Measurements from ENCODE around the gene LSMEM2. TPM values are rescaled to one million over a fixed set of nuclear protein-coding genes. Genes with fewer than 3 reads are reported as not detected.

LSMEM2 gene
- total and polyA plus RNA-seq, 2 experiments from 2014 or later = 0.59 to 0.86 TPM

GRCh38 chr3:50288387-50289007, 9.6 kb downstream of the LSMEM2 start (continued):
- TF ChIP-seq REST (IDR thresholded peaks at IDR 0.05; ENCODE audit: unreplicated experiment) = no peak

- Histone ChIP-seq H3K36me3 (ENCODE audit: insufficient read depth) (peaks cover 11% of the 10 kb centered on the region), H3K27ac (ENCODE audit: low read depth) (no peak overlapping the region), H3K9me2 (ENCODE audit: insufficient read depth) (no peaks in the 10 kb centered on the region), H3K27me3 (ENCODE audit: insufficient read depth) (no peaks in the 10 kb centered on the region), H2AFZ (no peak overlapping the region), H3K4me1 (ENCODE audit: insufficient read depth) (peaks cover 5% of the 10 kb centered on the region), H3K79me2 (replicated peaks; ENCODE audit: insufficient read depth) (peaks cover 17% of the 10 kb centered on the region), H3K4me3 (no peak overlapping the region), H3F3A (replicated peaks; ENCODE audit: low read depth) (0 out of 2 replicates have a peak, but pooled peaks cover 4% of the 10 kb centered on the region), H3K4me2 (no peak overlapping the region), H4K20me1 (replicated peaks; ENCODE audit: insufficient read depth) (no peaks in the 10 kb centered on the region; the same call in 1 of the 2 replicates)
- no peaks in the 10 kb centered on the region for H3K9me3 Mint-ChIP-seq
- no peak for DNase-seq (ENCODE audit: low spot score)
- peaks cover 8% of the 10 kb centered on the region for H3K27me3 Mint-ChIP-seq (ENCODE audit: insufficient read depth, low read depth, poor library complexity)
- no peak overlapping the region for H3K4me3 Mint-ChIP-seq
- peaks cover 47% of the 10 kb centered on the region for H3K36me3 Mint-ChIP-seq (ENCODE audit: low read depth)
- H3K27ac Mint-ChIP-seq = no peak overlapping the region
- TF ChIP-seq EZH2phosphoT487 (IDR thresholded peaks at IDR 0.05; ENCODE audit: unreplicated experiment) (no peak), POLR2AphosphoS5 (IDR thresholded peaks at IDR 0.05; ENCODE audit: low read depth) (no peak), ZNF114 (CRISPR knock-in tag; IDR thresholded peaks at IDR 0.05) (no peak), CTCF (conservative IDR thresholded peaks at IDR 0.05; ENCODE audit: low read depth in 2 of 2) (no peak), EZH2 (IDR thresholded peaks at IDR 0.05; ENCODE audit: low read depth, unreplicated experiment) (no peak), CREB1 (CRISPR knock-in tag; IDR thresholded peaks at IDR 0.05; ENCODE audit: low read depth) (no peak), ZNF331 (CRISPR knock-in tag; IDR thresholded peaks at IDR 0.05; ENCODE audit: low read depth) (no peak), ZNF462 (CRISPR knock-in tag; IDR thresholded peaks at IDR 0.05) (no peak), NANOG (IDR thresholded peaks at IDR 0.05; ENCODE audit: borderline replicate concordance) (no peak), JUNB (IDR thresholded peaks at IDR 0.05; ENCODE audit: unreplicated experiment) (no peak)
- peaks cover 11% of the 10 kb centered on the region for H3K4me1 Mint-ChIP-seq
- ATAC-seq = no peak
Measured at GRCh38 chr3:50289130-50289529, 10.2 kb downstream of the LSMEM2 start.

Measured in GM23338 (cell line).